COLO829 (cell line): Measurements from ENCODE around the gene SLC31A1.

Source experiments
- DNase-seq: peaks from one replicate; pipeline ENCODE4 v3.0.0; 2012; ENCODE audit warnings: low spot score

The SLC31A1 gene

DNA sequence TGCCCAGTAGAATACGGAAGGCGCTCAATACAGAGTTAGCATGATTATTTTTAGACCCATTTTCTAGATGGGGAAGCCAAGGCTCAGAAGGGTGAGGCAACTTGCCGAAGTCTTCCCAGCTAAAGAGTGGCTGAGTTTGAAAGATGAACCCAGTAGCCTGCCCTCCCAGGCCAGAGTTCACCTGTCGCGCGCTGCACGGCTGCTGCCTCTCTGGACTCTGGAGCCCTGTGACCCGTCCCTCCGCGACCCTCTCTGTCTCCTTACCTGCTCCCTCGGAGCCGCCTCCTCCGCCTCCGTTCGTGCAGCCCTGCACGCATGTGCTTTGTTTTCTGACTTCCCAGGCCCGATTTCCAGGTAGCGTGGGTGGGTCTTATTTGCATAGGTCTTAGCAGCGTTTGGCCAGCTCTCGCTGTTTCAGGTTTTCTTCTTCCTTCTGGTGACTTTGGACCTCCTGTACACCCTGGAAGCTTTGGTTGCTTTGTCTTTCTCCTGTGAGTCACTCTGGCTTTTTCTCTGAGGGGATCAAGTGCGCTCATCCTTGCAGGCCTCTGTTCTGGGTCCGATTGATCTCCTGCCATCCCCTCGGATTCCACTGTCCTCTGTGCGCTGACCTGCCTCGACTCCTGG lies 81.6 kb downstream of the SLC31A1 start, which contains the start of gene RNF183:
RNF183 (minus strand) TSS at position 585 of the 627 bp plus-strand sequence. CDS start 5,192 bp downstream, outside the sequence.
- DNase-seq: no peak

DNA sequence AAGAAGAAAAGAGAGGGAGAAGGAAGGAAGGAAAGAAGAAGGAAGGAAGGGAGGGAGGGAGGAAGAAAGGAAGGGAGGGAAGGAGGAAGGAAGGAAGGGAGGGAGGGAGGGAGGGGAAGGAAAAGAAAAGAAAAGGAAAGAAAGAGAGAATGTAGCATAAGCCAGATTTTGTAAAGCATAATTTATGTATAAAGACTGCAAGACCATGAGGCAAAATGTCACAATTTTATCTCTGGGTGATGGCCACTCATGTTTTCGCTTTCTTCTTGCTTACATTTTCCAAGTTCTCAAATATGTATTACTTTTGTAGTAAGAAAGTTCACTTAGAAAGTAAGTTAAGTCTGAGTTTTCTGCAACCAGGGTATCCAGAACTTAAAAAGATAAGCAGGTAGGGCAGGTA lies 85.2 kb downstream of the SLC31A1 start:
- no peak for DNase-seq

DNA sequence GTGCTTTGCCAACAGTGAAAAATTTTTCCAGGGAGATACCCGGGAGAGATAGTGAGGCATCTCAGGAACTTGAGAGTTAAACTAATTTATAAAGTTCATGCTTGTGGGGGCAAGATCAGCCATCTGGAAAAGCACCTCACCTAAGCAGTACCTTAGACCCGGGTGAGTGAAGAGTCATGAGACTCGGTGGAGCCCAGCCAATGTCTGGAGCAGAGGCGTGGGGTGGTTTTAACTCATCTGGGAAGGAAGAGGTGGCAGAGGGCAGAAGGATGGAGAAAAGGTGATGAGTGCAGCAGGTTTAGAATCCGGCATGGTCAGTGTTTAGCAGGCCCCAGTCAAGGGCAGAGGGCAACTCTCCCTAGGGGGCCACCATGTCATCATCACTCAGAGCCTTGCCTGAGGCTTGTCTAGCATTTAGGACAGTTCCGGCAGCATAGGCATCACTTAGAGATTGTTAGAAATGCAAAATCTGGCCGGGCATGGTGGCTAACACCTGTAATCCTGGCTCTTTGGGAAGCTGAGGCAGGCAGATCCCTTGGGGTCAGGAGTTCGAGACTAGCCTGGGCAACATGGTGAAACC lies 86.1 kb downstream of the SLC31A1 start:
- DNase-seq: no peak

DNA sequence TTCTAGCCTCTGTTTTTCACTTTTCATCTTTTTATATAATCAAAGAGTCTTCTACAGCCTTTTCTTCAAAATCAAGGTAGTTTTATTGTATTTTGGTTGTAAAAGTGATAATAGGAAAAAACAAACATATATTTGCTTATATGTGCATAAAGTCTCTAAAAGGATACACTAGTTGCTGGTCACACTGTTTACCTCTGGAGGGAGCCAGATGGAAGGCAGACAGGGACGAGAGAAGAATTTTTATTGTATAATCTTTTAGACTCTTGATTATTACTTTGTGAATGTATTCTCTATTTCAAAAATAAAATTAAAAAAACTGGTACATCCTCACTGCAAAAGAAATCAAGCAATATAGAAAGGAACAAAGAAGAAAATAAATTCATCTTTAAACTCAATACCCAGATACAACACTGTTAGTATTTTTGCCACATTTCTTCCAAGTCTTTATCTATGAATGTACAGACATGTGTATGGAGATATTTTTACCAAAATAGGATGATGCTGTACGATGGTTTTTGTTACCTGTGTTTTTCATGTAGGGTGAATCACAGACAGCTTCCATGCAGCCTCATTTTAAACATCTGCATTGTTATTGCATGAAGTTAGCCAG lies 88.0 kb downstream of the SLC31A1 start:
- DNase-seq: peak; percentile 53

DNA sequence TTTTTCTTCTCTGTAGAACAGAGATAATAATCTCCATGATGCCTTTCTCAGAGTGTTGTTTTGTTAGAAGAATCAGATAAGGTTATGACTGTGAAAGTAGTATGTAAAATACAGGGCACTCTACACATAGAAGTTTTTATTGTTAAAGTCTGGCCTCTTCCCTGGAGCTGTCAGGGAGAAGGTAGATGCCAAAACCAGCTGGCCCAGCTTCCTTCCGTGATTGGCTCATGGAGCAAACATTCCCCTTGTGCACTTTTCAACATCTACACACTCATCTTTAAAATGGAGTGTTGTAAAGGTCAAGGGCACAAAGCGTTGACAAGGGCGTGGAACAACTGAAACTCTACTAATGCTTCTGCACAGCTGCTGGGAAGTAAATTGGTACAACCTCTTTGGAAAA lies 89.2 kb downstream of the SLC31A1 start:
- peak; percentile 6 for DNase-seq

DNA sequence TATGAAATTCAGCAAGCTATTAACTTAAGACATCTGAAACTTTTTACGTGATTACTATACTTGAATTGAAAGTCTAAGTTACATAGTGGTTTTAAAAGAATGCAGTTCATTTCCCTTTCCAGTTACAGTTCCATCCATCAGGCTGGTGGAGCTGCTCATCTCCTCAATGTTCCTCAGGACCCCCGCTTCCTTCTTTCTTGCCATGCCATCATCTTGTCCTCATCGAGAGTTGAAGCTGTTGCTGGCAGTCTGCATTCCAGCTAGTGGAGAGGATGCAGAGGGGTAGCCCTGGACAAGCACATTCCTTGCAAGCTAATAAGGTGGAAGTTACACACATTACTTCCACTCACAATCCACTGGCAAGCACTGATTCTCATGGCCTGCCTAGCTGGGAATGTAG lies 90.6 kb downstream of the SLC31A1 start:
- no peak for DNase-seq

DNA sequence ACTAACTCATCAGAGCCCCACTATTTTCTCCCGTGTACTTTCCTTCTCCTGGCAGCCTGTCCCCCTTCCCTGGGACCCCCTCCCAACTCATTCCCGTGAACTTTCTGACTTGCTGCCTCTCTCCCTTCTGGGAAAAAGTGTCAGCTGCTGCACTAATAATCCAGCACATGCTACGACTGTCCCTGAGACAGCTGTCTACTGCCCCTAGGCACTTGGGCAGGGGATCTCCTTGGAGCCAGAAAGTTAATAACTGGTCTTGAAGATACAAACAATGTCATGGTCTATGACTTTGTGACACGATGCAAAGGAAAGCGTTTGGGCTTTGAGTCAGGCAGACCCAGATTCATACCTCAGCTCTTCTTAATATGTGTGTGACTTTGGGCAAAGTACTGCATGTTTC lies 91.9 kb downstream of the SLC31A1 start:
- no peak for DNase-seq
